Activated naive CD4-positive, alpha-beta T cell treated with anti-CD3 and anti-CD28 coated beads, Interleukin-2, amount 50 U/mL, for 72 hours (primary cell): Measurements from ENCODE around the gene JAK1. TPM values are rescaled to one million over a fixed set of nuclear protein-coding genes. Genes with fewer than 3 reads are reported as not detected.
"Not testable (repeated sequence)": the region's sequence is repeated elsewhere in the genome, so short reads cannot be mapped to it uniquely, and the experiment has no call there.

ENCODE experiments used
- ATAC-seq, 2 donors: fragments of 150-1000 bp; cut with Tn5 transposase; 2 replicates each; pipeline ENCODE4 v1.10.0; 2021; ENCODE audit warnings: mild to moderate bottlenecking in 2 of 2, moderate library complexity in 2 of 2
- DNase-seq, 2 donors: peaks; one replicate each; pipeline ENCODE4 v3.0.0; 2021 to 2022; ENCODE audit warnings: low spot score in 2 of 2
- H3K27ac Mint-ChIP-seq, 2 donors: one replicate each; pipeline ENCODE4 v1.8.0; 2022; ENCODE audit warnings: mild to moderate bottlenecking in 2 of 2, mixed read lengths in 2 of 2
- H3K36me3 Mint-ChIP-seq, 2 donors: one replicate each; pipeline ENCODE4 v1.8.0; 2022; ENCODE audit warnings: mixed read lengths in 2 of 2
- H3K9me3 Mint-ChIP-seq, 2 donors: one replicate each; pipeline ENCODE4 v1.8.0; 2022; ENCODE audit warnings: mixed read lengths in 2 of 2
- total RNA-seq, 2 donors: library from RNA; stranded (reverse); gene quantifications; one replicate each; pipeline ENCODE4 v1.2.3, GENCODE V29; 2022

Gene JAK1
- total RNA-seq, 2 donors from 2014 or later, result 95.3 to 133 TPM

- ATAC-seq (peak in 1 of 2 donors; percentile 31), DNase-seq (no peak)
- Mint-ChIP-seq H3K27ac (peak overlapping the region in 1 of 2 donors; percentile 70), H3K36me3 (peaks cover 0 to 16% of the 10 kb centered on the region in 2 donors), H3K9me3 (peaks cover 0 to 4% of the 10 kb centered on the region in 2 donors)
Observed at GRCh38 chr1:64941461-64942117, 24.8 kb downstream of the JAK1 start.

DNA sequence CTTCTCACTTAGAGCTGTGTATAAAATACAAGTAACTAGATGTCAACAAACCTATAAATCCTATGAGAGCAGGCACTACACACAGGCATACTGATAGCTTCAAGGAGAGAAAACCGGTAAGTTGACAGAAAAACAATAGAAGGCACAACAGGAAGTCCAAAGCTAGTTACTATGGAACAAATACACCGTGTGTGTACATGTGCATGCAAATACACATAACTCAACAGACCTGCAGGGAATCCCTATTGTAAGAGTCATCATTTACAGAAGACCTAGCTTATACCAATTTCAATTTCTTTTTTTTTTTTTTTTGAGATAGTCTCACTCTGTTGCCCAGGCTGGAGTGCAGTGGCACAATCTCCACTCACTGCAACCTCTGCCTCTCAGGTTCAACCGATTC is 26.3 kb downstream of the JAK1 start:
- peak; percentile 53 to 83 for ATAC-seq
- Mint-ChIP-seq H3K36me3 (peaks cover 0 to 16% of the 10 kb centered on the region in 2 donors), H3K27ac (no peak overlapping the region), H3K9me3 (peaks cover 0 to 4% of the 10 kb centered on the region in 2 donors)
- no peak for DNase-seq

DNA sequence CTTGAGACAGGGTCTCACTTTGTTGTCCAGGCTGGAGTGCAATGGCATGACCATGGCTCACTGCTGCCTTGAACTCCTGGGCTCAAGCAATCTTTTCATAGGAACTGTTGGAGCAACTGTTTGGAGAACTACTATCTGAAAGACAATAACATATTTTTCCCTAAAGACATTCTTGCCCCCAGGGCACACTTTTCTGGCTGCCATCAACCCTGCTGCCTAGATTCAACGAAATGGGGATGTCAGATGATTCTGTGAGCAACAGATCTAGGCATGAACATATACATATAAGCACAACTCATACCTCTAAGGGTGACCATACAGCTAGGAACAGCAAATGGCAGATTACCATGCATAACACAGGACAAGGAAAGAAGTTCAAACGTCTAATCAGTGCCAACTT is 27.4 kb downstream of the JAK1 start:
- Mint-ChIP-seq H3K27ac (no peak overlapping the region), H3K36me3 (peaks cover 0 to 16% of the 10 kb centered on the region in 2 donors), H3K9me3 (peaks cover 0 to 4% of the 10 kb centered on the region in 2 donors)
- ATAC-seq, result no peak
- no peak for DNase-seq

DNA sequence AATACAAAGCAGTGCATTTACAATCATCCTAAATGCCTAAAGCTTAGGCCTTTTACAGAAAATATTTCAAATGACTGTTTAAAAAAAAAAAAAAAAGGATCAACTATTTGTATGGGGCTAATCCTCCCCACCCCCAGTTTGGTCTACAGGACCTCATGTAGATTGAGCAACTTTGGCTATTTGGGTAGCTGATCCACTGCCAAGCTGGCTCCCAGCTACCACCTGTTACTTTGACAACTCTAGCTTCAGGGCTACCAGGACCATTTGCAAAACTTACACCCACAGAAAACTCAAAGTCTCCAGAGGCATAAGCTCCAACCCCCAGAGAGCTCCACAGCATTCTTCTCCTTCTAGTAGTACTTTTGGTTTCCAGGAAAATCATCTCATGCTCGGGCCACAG is 29.4 kb downstream of the JAK1 start:
- ATAC-seq, result no peak

DNA sequence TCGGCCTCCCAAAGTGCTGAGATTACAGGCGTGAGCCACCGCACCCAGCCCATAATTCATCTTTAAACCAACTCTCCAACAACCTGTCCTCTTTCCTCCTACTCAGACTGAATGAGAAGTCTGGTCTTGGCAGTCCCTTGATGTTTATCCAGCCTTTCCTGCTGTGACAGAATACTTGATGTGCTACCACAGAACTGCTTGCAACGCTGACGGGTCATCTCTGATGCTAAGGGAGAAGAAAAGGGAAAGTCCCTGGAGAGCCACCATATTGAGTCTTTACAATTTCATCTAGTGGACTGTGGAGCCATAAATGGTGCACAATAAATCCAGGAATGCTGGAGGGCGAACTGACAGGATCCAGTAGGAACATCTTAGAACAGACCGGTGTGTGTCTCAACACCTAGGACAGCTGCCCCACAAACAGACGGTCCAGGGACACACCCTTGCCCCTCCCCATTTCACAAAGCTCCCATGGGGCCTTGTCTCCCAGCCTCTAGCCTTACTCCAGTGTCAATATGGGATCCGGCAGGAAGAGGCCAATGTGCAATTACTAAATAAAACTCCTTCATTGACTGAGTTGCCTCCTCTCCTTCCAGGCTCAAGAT is 30.7 kb downstream of the JAK1 start:
- Mint-ChIP-seq H3K36me3 (peaks cover 0 to 25% of the 10 kb centered on the region in 2 donors), H3K27ac (peak overlapping the region in 1 of 2 donors; percentile 16), H3K9me3 (peaks cover 4 to 9% of the 10 kb centered on the region in 2 donors)
- no peak for DNase-seq
- peak in 1 of 2 donors; percentile 26 for ATAC-seq

More for the DNA sequence above, 29.4 kb downstream of the JAK1 start:
- no peak for DNase-seq
- Mint-ChIP-seq H3K9me3 (peaks cover 0 to 4% of the 10 kb centered on the region in 2 donors), H3K27ac (no peak overlapping the region), H3K36me3 (peaks cover 0 to 16% of the 10 kb centered on the region in 2 donors)

GRCh38 chr1:64934878-64935275 is 31.5 kb downstream of the JAK1 start:
- no peak for ATAC-seq
- peaks cover 4 to 9% of the 10 kb centered on the region in 2 donors for H3K9me3 Mint-ChIP-seq
- peaks cover 0 to 28% of the 10 kb centered on the region in 2 donors for H3K36me3 Mint-ChIP-seq
- H3K27ac Mint-ChIP-seq, result no peak overlapping the region
- no peak for DNase-seq

GRCh38 chr1:64934115-64934877 is 32.1 kb downstream of the JAK1 start:
- H3K36me3 Mint-ChIP-seq, result peaks cover 0 to 31% of the 10 kb centered on the region in 2 donors
- no peak for ATAC-seq
- DNase-seq, result no peak
- peak overlapping the region in 1 of 2 donors; percentile 31 for H3K27ac Mint-ChIP-seq
- H3K9me3 Mint-ChIP-seq, result peaks cover 4 to 9% of the 10 kb centered on the region in 2 donors

DNA sequence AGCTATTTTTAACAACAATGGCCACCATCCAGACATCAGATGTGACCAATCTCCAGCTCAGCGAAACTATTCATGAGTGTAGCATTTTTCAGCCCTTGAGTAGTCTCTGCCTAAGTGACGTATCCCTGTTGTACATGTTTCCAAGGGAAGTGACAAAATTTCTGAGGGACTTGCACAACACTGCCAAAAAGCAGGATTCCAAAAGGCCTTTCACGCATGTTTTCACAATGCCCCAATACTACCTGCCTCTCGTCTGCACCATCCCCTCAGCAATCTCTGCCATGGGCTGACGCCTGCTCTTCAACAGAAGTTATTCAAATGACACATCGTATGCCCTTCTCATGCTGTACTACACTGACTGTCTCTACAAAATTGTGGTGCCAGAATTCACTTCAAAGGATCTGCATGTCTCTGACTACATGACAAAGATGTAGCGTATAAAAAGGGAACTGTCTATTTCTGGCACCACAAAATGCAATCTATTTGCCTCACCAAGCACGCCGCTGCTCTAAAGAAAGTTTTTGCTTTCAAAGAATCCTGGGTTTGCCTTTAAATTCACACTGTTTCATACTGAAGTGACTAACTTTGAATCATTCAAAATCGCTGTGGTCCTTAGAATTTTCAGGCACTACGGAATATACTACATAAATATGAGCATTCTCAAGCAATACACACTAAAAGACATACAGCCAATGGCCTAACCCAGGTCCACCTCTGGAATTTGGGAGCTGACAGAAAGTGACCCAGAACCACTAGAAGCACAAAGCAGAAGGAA is 32.9 kb downstream of the JAK1 start:
- H3K9me3 Mint-ChIP-seq, result peaks cover 4 to 6% of the 10 kb centered on the region in 2 donors
- no peak for DNase-seq
- peak; percentile 88 to 94 for ATAC-seq
- H3K36me3 Mint-ChIP-seq, result peaks cover 0 to 25% of the 10 kb centered on the region in 2 donors
- H3K27ac Mint-ChIP-seq, result peak overlapping the region in 1 of 2 donors; percentile 31

- peak overlapping the region in 1 of 2 donors; percentile 31 for H3K27ac Mint-ChIP-seq
- no peak for ATAC-seq
- peaks cover 4 to 6% of the 10 kb centered on the region in 2 donors for H3K9me3 Mint-ChIP-seq
- H3K36me3 Mint-ChIP-seq, result peaks cover 0 to 21% of the 10 kb centered on the region in 2 donors
- DNase-seq, result no peak
Observed at GRCh38 chr1:64932962-64933295, 33.4 kb downstream of the JAK1 start.

DNA sequence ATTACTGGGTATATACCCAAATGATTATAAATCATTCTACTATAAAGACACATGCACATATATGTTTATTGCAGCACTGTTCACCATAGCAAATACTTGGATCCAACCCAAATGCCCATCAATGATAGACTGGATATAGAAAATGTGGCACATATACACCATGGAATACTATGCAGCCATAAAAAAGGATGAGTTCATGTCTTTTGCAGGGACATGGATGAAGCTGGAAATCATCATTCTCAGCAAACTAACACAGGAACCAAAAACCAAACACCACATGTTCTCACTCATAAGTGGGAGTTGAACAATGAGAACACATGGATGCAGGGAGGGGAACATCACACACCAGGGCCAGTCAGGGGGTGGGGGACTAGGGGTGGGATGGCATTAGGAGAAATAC is 35.7 kb downstream of the JAK1 start:
- peaks cover 4 to 12% of the 10 kb centered on the region in 2 donors for H3K9me3 Mint-ChIP-seq
- not testable (repeated sequence) for H3K27ac Mint-ChIP-seq, DNase-seq, ATAC-seq
- H3K36me3 Mint-ChIP-seq, result peaks cover 5 to 36% of the 10 kb centered on the region in 2 donors

DNA sequence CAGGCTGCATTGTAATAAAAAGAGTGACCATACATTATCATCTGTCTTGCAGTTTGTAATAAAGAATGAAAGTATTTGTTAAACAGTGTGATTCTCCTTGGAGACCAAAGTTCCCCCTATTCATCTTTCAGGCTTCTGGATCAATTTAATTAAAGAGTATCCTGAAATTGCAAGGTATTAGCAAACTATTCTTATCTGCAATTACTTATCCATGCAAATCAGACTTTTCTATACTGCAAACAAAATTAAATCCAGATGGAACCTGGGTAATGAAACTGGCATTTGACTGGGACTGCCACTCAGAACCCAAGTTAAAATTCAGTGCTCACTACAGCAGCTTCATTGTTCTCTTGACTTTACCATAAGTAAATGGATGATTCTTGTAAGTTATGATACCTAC is 37.1 kb downstream of the JAK1 start:
- Mint-ChIP-seq H3K27ac (no peak overlapping the region), H3K36me3 (peaks cover 5 to 36% of the 10 kb centered on the region in 2 donors), H3K9me3 (peaks cover 4 to 12% of the 10 kb centered on the region in 2 donors)
- ATAC-seq (no peak), DNase-seq (no peak)

- ATAC-seq, result no peak
- no peak for DNase-seq
- Mint-ChIP-seq H3K36me3 (peaks cover 5 to 36% of the 10 kb centered on the region in 2 donors), H3K9me3 (peaks cover 4 to 12% of the 10 kb centered on the region in 2 donors), H3K27ac (no peak overlapping the region)
Observed at GRCh38 chr1:64928325-64928724, 38.0 kb downstream of the JAK1 start.

DNA sequence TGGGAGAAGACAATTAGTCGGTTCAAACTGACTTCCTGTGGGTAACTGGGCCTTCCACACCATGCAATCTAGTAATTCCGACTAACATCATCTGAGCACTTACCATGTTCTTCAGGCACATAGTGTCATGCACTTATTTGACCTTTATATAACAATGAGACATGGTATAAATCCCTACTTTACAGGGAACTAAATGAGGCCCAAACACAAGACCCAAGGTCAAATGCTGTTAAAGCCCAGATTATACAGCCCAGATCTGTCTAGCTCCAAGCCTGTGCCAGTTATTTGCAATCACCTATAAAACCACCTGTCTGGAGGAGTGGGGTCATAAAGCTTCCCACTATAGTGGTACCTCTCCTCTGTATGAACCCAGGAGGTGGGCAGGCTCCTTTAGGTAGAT is 40.8 kb downstream of the JAK1 start:
- DNase-seq, result no peak
- H3K27ac Mint-ChIP-seq, result peak overlapping the region in 1 of 2 donors; percentile 27
- peaks cover 0 to 6% of the 10 kb centered on the region in 2 donors for H3K9me3 Mint-ChIP-seq
- peaks cover 5 to 26% of the 10 kb centered on the region in 2 donors for H3K36me3 Mint-ChIP-seq
- ATAC-seq, result no peak

DNA sequence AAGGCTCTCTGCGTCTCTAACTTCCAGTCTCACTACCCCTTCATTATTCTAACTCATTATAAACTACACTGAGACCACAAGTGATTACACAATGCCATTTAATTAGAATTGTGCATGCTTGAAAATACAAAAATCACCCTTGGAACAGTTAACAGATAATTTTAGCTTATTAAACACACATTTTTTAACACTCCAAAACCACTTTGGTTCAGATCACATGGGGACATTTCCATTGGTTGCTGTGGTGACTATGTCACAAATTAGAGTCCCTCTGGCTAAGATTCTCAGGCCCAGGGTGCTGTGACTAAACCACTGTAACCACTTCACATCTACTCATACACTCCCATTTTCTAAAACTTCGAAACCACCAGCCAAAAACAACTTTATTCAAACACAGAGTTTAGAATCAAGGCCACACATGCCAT is 43.0 kb downstream of the JAK1 start:
- DNase-seq, result peak in 1 of 2 donors; percentile 29
- peak overlapping the region; percentile 87 to 96 for H3K27ac Mint-ChIP-seq
- H3K9me3 Mint-ChIP-seq, result peaks cover 0 to 6% of the 10 kb centered on the region in 2 donors
- peaks cover 5 to 15% of the 10 kb centered on the region in 2 donors for H3K36me3 Mint-ChIP-seq
- ATAC-seq, result peak; percentile 77 to 78

DNA sequence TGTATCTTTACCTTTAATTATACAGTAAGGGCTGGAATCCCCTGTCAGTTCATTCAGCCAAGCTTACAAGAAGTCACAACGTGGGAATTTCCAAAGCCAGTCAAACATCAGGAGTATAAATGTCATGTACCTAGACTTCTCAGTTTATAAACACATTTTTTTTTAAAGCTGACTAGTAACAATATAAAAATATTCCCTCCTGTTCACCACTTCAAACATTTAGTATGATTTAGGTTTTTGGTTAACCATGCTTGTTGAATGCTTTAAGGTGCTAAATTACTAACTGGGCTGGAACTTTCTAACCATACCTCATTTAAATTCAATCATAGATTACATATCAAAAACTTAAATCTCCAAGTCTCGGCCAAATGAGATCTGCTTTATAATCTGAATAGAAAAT is 44.0 kb downstream of the JAK1 start:
- peak overlapping the region; percentile 87 to 96 for H3K27ac Mint-ChIP-seq
- ATAC-seq (peak; percentile 61 to 71), DNase-seq (no peak)

DNA sequence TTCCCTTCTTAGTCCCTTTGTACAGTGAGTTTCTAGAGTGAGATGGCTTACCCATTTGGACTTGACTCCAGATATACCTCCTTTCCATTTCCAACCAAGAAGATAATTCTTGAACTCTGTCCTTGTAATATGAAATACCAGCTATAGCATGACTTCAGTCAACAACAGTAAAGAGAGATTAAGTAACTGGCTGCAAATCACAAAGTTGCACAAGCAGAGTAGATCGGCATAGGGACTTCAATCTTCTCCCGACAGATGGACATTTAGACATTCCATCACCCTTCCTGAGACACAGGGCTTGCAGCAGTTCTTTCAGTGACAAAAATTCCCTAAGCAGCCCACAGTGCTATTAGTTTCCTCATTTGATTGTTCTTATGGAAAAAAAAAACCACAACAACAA is 44.6 kb downstream of the JAK1 start:
- Mint-ChIP-seq H3K27ac (peak overlapping the region; percentile 87 to 96), H3K9me3 (peaks cover 0 to 5% of the 10 kb centered on the region in 2 donors), H3K36me3 (peaks cover 0 to 7% of the 10 kb centered on the region in 2 donors)
- DNase-seq, result no peak
- no peak for ATAC-seq

More for the DNA sequence above, 44.0 kb downstream of the JAK1 start:
- H3K9me3 Mint-ChIP-seq, result peaks cover 0 to 6% of the 10 kb centered on the region in 2 donors
- peaks cover 5 to 13% of the 10 kb centered on the region in 2 donors for H3K36me3 Mint-ChIP-seq
